Hippocampal formation (tissue), 2 donors: ENCODE results near the gene IMPG2.

Experiments used
- DNase-seq, 2 donors: peaks; one replicate each; lab custom pipeline; 2025; lab: John Stamatoyannopoulos, UW

Gene IMPG2

DNA sequence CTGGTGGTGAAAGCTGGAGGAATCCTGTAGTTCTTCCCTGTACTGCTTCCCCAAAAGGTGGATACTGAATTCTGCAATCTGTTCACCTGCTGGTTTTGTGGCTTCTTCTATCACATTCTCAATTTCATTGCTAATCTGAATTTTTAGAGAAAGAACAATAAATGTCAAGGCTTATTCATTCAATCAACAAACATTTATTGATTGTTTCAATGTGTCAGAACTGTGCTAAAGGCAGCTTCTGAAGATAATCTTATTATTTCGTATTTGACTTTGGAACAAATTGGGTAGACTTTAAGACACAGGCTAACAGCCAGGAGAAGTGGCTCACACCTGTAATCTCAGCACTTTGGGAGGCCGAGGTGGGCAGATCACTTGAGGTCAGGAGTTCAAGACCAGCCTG, 46.8 kb downstream of the IMPG2 start:
- DNase-seq, result no peak

DNA sequence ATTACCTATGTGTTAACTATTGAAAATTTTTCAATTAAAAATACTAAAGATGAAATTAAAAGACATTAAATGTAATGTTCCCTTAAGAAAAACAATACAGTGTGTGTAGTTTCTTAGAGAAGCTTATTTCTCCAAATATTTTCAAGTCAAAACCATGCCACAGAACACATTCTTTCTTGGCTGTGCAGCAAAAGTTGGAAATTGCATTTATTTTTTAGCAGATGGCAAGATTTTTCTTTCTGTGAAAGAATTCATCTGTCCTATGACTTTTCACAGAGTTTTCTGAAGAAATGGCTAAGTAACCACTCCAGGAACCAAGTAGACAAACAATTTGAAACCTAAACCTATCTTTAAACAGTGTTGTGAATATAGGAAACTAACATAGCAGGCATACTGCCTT, 47.2 kb downstream of the IMPG2 start:
- DNase-seq, result no peak

DNA sequence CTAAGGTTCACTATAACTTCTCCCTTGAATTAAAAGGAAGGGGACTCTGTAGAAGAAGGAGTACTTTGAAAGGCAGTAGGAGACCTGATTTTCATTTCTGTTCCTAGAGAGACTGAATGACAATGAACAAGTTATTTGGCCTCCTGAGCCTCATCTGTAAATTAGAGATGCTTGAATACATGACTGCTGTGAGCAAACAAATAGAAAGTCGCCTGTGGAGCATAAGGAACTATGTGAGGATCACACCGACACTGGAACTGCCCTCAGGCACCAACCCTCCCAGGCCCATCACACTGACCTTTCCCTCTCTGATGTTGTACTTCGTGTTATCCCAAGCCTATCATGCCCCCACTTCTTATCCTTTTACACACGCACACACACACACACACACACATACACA, 48.6 kb downstream of the IMPG2 start:
- DNase-seq, result no peak

DNA sequence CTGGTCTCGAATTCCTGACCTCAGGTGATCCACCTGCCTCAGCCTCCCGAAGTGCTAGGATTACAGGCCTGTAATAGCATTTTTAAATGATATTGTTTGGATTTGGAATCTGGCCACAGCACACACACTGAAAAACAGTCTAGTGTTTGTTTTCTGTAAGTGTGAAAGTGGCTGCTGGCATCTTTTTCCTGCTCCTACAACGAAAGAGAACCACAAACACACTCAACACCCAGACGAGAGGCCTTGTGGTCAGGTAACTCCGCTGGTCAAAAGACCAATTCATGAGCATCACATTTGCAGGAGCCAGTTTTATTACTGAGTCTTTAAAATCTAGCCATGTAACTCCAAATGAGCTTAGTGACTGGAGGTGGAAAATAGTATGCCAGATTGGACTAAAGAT, 50.2 kb downstream of the IMPG2 start:
- DNase-seq, result no peak

DNA sequence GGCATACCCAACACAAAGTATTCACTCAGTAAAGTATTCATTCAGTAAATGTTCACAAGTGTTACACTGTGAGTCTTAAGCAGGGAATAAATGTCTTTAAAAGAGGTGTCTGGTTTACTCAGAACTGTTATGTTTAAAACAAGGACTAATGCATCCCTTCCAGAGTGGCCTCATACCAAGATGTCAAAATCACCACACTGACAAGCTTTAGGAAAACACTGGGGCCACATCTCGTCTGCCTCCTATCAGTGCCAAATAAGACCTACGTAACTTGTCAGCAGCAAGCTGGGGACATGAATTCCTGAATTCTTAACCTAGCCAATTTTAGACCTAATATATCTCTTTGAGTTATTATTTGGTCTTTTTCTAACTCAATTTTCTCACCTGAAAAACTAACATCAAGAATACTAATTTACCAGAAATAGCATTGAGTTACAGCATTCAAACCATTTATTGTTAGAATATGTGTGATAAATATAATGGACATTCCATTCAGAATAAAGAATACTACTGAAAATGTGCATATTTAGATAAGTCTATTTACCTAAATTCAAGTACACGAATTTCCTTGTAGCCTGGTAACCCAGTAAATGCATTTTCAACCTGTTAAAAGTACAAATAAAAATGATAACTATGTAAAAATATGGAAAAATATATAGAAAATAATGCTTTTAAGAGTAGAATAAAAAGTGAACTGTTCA, 51.3 kb downstream of the IMPG2 start:
- no peak for DNase-seq

DNA sequence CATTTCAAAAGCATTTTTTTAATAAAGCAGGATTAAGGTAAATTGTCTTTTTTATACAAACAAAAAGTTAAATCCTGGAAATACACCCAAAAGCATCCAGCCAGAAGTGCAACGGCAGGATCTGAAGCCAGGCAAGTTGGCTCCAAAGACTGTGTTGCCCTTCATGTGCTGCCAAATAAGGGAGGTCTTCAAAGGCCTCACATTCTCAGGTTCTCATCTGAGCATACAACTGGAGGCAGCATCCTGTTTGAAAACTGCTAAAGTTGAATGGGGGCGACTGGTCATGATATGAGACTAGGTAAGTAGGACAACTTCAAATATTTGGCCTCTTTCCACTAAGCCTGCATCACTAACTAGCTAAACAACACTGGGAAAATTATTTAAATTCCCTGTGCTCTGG, 52.2 kb downstream of the IMPG2 start:
- no peak for DNase-seq

DNA sequence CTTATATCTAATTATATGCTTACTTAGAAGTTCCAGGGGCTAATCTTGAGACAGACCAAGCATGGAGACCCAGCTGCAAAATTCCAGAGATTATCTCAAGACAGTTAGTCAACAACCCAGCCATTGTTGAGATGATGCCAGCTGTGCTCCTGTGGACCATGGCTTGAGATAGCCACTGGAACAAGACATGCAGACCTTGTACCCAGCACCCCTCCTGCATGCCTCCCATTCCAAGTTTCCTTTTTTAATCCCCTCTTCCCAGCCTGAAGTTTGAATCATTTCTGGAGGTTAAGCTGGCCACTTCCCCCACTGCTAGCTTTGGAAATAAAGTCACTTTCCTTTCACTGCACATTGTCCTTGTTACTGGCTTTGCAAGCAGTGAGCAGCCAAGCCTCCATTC, 53.8 kb downstream of the IMPG2 start:
- no peak for DNase-seq

DNA sequence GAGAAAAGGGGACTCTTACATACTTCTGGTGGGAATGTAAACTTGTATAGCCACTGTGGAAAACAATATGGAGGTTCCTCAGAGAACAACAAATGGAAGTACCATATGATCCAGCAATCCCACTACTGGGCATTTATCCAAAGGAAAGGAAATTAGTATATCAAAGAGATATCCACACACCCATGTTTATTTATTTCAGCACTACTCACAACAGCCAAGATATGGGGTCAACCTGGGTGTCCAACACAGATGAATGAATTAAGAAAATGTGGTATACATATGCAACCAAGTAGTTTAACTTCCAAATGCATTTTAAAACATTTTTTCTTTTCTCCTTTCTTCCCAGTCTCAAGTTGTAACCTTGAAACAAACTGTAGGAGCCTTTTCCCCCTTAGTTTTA, 54.3 kb downstream of the IMPG2 start:
- no peak for DNase-seq

DNA sequence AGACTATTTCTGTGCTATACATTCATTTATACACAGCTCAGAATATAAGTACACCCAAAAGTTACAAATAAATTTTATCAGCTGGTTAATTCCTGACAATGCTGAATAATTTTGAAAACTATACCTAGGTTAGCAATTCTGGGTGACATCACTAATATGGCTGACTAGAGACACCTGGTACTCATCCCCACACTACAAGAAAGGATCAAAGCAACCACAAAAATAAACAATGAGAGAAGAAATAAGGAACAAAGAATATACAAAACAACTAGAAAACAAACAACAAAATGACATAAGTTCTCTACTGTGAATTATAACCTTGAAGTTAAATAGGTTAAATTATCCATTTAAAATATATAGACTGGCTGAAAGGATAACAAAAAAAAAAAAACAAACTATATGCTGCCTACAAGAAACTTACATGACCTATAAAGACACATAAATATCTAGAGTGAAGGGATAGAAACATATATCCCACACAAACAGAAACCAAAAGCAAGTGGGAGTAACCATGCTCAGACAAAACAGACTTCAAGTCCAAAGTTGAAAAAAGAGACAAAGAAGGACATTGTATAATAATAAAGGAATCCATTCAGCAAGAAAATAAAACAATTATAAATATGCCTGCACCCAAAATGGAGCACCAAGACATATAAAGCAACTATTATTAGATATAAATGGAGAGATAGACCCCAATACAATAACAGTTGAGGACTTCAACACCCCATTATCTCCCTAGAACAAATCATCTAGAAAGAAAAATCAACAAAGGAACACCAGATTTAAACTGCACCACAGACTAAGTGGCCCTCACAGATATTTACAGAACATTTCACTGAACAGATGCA, 57.8 kb downstream of the IMPG2 start:
- peak in 1 of 2 donors; percentile 66 for DNase-seq

DNA sequence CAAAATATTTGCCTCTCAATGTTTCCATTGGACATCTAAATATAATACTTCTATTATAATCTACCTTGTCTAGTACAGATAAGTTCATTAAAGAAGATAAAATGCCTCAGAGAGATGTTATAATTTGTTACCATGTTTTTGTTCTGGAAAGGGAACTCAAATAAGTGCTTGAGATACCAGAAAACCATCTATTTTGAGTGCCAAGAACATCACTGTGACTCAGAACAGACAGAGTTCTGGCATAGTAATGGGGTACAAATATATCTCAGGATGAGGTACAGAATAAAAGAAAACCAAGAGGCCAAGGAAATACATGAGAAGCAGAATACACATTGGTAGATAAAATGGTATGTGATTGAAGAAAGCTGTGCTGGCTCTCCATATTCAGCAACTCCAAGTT, 58.9 kb downstream of the IMPG2 start:
- DNase-seq, result no peak

DNA sequence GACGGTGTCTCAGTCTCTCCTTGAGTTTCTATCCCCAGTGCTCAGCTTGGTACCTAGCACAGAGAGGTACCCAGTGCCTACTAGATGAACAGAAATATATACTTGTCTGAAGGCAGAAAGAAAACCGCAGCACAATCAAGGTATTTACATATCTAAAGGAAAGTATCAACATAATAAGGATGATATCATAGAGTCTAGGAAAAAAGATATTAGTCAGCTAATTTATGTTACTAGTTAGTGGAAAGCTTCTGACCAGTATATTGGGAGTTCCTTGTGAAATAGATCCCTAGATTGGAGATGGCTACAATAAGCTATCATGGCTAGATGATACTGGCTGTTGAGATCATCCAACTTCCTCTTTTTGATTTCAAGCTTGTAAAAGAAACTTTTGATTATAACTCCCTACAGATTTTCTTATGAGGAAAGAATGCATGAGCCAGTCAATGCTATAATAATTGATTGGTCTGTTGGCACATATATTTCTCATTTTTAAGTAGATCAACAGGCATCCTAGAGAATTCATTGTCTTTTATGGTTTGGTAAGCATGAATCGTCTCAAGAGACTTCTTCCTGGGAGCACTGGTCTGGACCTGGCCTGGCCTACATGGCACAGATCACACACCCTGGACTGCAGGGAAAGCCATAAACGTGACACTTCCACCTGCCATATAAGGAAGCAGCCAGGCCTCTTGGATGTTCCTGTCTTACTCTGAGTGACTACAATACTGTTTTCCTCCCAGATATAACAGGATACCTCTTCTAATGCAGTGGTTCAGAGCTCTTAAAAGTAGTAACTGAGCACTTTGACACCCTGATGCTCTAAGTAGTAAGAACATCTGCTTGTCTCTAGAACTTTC, 60.7 kb downstream of the IMPG2 start:
- DNase-seq, result no peak

DNA sequence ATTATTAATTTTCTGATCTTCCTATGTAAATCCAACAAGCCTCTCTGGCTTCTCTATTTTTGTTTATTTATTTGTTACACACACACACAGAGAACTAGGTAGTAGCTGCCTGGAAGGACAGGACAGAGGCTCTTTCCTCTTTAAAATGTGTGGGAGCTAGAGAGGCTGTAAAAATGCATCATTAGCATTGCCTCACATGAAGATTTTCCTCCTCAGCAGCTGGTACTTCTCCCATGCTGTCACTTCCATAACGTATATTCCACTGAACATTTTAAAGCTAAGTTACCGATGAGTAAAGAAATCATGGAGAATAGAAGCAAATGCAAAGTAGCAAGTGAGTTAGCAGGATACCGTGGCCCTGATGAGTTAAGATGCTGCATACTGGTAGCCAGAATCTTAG, 63.9 kb downstream of the IMPG2 start:
- DNase-seq, result no peak

DNA sequence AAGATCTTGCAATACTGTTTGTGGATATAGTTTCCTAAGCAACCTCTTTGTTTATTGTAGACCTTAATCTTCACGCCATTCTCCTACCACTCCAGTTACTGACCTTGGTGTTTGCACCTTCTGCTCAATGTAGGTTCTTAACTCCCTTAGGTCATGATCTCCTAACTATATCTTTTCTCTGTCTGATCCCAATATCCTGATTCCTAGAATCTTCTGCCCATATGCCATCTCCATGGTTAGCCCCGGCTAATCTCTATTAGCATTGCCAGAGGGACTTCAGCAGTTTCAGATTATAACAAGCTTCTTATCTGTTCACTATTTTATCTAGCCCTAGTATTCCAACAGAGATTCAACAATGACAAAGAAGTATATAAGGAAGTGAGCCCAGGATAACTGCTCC, 64.9 kb downstream of the IMPG2 start:
- no peak for DNase-seq

DNA sequence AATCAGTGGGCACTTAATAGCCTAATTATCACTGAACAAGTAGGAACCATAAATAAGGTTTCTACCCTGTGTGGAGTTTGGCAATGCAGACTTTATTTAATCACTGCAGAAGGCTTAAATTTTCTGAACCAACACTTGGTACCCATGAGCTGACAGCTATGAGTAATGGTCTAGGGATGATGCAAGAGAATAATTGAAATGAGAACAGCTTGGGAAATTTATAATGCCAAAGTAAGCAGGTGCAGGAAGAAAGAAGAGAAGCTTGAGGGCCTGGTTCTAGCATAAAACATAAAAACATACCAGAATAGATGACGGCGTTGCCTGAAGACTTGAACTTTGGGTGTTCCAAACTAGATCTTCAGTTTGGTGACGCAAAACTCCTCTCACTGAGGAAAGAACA, 67.0 kb downstream of the IMPG2 start:
- peak in 1 of 2 donors; percentile 11 for DNase-seq

DNA sequence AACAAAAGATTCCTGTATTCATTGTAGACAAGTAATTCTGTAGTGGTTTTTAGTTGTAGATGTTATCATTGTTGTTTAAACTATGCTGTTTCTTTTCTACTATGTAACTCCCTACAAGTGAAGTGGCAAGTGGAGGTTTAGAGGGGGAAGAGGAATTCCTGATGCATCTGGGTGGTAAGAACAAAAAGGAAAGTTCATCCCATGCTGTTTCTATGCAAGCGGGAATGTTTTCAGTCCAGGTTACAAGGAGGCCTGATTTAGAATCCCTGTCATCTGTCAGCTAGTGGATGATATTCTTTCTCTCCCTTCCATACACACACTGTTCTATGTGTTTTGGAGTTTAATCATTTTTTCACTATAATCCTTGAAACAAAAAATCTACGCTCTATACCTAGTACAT, 67.4 kb downstream of the IMPG2 start:
- no peak for DNase-seq

DNA sequence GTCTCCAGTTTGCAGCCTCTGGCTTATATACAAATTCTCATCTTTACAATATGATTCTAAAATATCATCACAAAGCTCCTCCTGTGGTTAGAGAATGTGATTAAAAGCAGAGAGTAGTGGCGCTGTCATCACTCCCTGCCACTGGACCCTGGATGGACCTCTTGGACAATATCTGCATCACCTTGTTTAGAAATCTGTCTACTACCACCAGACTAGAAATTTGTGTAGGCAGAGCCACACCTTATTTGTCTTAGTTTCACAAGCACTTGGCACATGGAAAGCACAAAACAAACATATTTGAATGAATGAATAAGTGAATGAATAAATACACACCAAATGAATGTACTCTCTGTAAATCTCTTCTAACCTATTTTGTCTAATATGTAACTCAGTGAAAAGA, 68.1 kb downstream of the IMPG2 start:
- no peak for DNase-seq

DNA sequence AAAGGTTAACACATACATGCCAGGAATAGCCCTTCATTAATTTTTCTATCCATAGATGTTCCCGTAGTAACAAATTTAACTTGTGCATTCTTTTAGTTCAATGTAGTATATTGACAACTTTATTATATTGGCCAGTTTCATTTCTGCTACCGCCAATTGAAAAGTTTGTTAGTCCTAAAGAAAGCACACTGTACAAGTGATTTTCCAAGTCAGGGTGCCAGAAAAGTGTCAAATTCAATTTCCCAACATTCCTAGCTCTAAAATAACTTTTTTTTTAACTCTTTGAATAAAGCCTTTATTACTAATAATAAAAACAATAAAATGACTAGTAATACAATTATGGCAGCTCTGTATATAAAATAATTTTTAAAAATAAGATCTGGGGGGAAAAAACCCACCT, 68.9 kb downstream of the IMPG2 start:
- no peak for DNase-seq

DNA sequence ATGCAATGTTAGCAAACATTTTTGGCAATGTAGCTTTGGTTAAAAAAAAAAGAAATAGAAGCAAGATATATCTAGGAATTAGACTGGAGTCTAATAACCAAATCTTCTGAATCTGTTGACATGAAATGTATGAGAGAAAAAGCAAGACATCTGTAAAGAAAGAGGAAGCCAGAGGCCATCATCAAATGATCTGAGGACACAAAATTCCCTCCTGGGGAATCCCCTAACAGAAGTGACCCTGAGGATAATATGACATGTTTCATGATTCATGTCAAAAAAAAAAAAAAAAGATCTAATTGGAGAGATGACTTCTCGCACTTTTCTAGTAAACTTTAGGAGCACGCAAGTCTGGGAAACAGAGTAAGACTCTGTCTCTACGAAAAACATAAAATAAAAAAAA, 70.9 kb downstream of the IMPG2 start:
- DNase-seq, result no peak

DNA sequence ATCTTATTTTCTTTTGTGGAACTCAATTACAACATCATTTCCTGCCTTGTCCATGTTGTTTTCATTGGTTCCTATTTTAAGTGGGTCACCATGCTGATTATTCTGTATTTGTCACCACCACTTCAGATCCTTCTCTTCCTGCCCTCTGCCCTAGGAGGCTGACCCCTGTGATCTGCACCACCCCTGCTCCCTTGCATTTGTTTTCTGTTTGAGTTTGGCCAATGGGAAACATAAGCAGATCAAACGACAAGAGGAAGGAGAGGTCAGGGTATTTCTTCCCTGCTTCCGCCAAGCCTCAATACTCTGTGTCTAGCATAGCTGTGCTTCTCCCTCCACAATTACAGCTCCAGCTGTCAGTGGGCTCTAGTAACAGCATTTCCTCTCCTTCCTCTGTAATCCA, 71.6 kb downstream of the IMPG2 start:
- DNase-seq, result no peak

DNA sequence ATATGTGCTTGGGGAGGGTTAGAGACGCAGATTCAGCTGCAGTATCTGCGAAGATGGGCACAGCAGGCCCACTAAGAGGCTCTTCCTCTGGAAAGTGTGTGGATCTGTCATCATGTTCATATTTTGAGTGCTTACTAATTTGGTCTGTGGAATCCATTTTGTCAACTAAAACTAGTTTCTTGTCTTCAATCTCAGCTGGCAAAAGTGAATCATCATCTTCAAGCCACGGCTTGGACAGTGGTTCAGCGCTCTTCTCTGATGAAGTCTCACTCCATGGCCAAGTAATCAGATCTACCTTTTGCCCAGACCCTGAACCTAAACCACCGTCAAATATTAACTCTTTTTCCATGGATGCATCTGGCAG, 76.2 kb downstream of the IMPG2 start:
- no peak for DNase-seq

DNA sequence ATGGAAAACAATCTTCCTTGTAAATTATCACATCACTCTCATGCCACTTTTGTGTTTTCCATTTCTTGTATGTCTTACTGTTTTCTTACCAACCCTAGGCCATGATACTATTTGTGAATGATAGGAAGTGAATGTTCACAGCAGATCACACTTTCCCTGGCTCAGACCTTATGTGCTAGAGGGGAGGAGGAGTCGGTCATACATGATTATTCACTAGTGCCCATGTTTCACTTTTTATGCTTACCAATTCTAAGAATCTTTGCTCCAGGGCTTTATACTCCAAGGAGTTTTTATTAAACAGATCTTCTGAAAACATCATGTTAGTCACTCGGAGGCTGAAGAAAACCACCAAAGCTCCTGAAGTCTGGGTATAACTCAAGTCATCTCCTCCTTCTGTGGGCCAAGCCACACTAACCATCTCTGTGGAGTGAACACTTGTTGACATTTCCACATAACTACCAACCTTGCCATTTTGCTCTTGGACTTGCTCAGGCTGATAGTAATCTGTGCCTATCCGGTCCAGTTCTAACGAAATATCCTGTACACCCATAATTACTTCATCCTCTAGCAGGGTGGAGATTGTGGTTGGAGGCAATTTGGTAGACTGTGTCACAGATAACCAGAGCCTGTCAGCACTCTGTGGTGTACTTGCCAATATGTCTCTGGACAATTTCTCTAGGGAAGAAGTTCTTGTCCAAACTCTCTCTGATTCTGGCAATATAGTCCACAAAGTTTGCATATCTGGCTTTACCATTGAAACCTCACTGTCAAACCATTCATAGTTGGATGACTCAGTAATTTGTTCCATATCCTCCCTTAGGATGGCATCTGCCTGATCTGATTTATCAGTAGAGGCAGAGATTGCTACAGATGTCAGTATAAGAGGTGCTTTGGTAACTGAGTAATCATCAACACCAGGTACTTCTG, 76.8 kb downstream of the IMPG2 start:
- no peak for DNase-seq
